Breast epithelium (tissue), 4 donors: ENCODE results near the gene CD80. TPM values are rescaled to one million over a fixed set of nuclear protein-coding genes. Genes with fewer than 3 reads are reported as not detected.
A peak's percentile ranks its signal among the peaks of the same experiment; 100 is the strongest.

Experiments used
- DNase-seq, 2 donors: peaks; one replicate each; pipeline ENCODE4 v3.0.0-alpha.2; 2019; ENCODE audit warnings: low spot score in 2 of 2
- H3K27ac ChIP-seq, 2 donors: fragments of 200-600 bp; sonication (generic) in 1 of 2; one replicate each; pipeline ENCODE4 v1.5.1; 2016 to 2019; ENCODE audit warnings: mild to moderate bottlenecking in 1 of 2
- H3K27me3 ChIP-seq, 2 donors: fragments of 200-600 bp; sonication (generic) in 1 of 2; one replicate each; pipeline versions ENCODE4 v1.5.1 to v1.6.0; 2017 to 2019; ENCODE audit warnings: control low read depth in 1 of 2, mild to moderate bottlenecking in 1 of 2
- H3K36me3 ChIP-seq: fragments of 200-600 bp; one replicate; pipeline ENCODE4 v1.5.1; 2019
- H3K4me1 ChIP-seq, 2 donors: fragments of 200-600 bp; sonication (generic); one replicate each; pipeline ENCODE4 v1.5.1; 2016 to 2019; ENCODE audit warnings: control low read depth in 1 of 2
- H3K4me3 ChIP-seq, 3 donors: fragments of 200-600 bp; sonication (generic); 1 replicate in 2 of 3; 2 replicates in 1 of 3; pipeline ENCODE4 v1.5.1; 2016 to 2019; ENCODE audit warnings: mild to moderate bottlenecking in 3 of 3, moderate library complexity in 2 of 3
- H3K9me3 ChIP-seq, 2 donors: fragments of 200-600 bp; sonication (generic) in 1 of 2; one replicate each; pipeline ENCODE4 v1.5.1; 2016 to 2019; ENCODE audit warnings: control low read depth in 1 of 2
- POLR2A ChIP-seq: fragments of 450-650 bp; IDR thresholded peaks from one replicate; pipeline ENCODE4 v1.6.1; 2016; ENCODE audit warnings: antibody characterized with exemption, mild to moderate bottlenecking, moderate library complexity
- POLR2AphosphoS5 ChIP-seq, 3 donors: sonication (generic); formaldehyde crosslinking; IDR thresholded peaks; one replicate each; pipeline ENCODE4 v1.6.1; 2017; ENCODE audit warnings: antibody characterized with exemption in 3 of 3
- intact Hi-C: fragments of 100-400 bp; cut with DNase I; formaldehyde crosslinking; loops from one replicate; pipeline ENCODE4 v1.15.1; 2023; ENCODE audit warnings: low total_unique reads
- total RNA-seq, 3 donors: library from RNA; depleted of rRNA; stranded (reverse); fragments of >200 nt; gene quantifications; one replicate each; pipeline ENCODE4 v1.1.0, GENCODE V29; 2016
- TF ChIP-seq, protein P1 (sequence below), 3 donors: fragments of 450-650 bp; IDR thresholded peaks; one replicate each; pipeline ENCODE4 v1.5.1; 2016 to 2017; ENCODE audit warnings: antibody characterized with exemption in 3 of 3, mild to moderate bottlenecking in 3 of 3, moderate library complexity in 3 of 3

The CD80 gene
- total RNA-seq, 3 donors from 2014 or later: 0.96 to 1.8 (median 1.6) TPM

- Histone ChIP-seq H3K27me3 (no peaks in the 10 kb centered on the region), H3K4me1 (no peaks in the 10 kb centered on the region), H3K27ac (no peak overlapping the region), H3K9me3 (no peaks in the 10 kb centered on the region), H3K36me3 (no peaks in the 10 kb centered on the region), H3K4me3 (no peak overlapping the region)
- no peak for TF ChIP-seq POLR2AphosphoS5 (IDR thresholded peaks at IDR 0.05)
- TF ChIP-seq, protein P1, sequence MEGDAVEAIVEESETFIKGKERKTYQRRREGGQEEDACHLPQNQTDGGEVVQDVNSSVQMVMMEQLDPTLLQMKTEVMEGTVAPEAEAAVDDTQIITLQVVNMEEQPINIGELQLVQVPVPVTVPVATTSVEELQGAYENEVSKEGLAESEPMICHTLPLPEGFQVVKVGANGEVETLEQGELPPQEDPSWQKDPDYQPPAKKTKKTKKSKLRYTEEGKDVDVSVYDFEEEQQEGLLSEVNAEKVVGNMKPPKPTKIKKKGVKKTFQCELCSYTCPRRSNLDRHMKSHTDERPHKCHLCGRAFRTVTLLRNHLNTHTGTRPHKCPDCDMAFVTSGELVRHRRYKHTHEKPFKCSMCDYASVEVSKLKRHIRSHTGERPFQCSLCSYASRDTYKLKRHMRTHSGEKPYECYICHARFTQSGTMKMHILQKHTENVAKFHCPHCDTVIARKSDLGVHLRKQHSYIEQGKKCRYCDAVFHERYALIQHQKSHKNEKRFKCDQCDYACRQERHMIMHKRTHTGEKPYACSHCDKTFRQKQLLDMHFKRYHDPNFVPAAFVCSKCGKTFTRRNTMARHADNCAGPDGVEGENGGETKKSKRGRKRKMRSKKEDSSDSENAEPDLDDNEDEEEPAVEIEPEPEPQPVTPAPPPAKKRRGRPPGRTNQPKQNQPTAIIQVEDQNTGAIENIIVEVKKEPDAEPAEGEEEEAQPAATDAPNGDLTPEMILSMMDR (IDR thresholded peaks at IDR 0.05): no peak
- TF ChIP-seq POLR2A: no peak
- no peak for DNase-seq
- intact Hi-C loops: no loop called here
Measured at GRCh38 chr3:119600732-119601131, 41.3 kb upstream of the CD80 start.

GRCh38 chr3:119599558-119600174, 40.3 kb upstream of the CD80 start:
- no peak for DNase-seq
- intact Hi-C loops: no loop called here
- no peaks in the 10 kb centered on the region for H3K4me1 ChIP-seq
- no peak overlapping the region for H3K4me3 ChIP-seq
- H3K9me3 ChIP-seq: no peaks in the 10 kb centered on the region
- H3K36me3 ChIP-seq: no peaks in the 10 kb centered on the region
- TF ChIP-seq POLR2A (no peak), POLR2AphosphoS5 (IDR thresholded peaks at IDR 0.05) (no peak)
- TF ChIP-seq, protein P1 (IDR thresholded peaks at IDR 0.05): no peak
- H3K27me3 ChIP-seq: no peaks in the 10 kb centered on the region
- H3K27ac ChIP-seq: no peak overlapping the region

- no peak for DNase-seq
- Histone ChIP-seq H3K4me1 (no peaks in the 10 kb centered on the region), H3K4me3 (no peak overlapping the region), H3K27ac (no peak overlapping the region), H3K9me3 (no peaks in the 10 kb centered on the region), H3K27me3 (no peaks in the 10 kb centered on the region), H3K36me3 (no peaks in the 10 kb centered on the region)
- TF ChIP-seq POLR2A (no peak), POLR2AphosphoS5 (IDR thresholded peaks at IDR 0.05) (no peak)
- TF ChIP-seq, protein P1 (IDR thresholded peaks at IDR 0.05): no peak
- intact Hi-C loops: no loop called here
Measured at GRCh38 chr3:119598410-119599098, 39.1 kb upstream of the CD80 start.

DNA sequence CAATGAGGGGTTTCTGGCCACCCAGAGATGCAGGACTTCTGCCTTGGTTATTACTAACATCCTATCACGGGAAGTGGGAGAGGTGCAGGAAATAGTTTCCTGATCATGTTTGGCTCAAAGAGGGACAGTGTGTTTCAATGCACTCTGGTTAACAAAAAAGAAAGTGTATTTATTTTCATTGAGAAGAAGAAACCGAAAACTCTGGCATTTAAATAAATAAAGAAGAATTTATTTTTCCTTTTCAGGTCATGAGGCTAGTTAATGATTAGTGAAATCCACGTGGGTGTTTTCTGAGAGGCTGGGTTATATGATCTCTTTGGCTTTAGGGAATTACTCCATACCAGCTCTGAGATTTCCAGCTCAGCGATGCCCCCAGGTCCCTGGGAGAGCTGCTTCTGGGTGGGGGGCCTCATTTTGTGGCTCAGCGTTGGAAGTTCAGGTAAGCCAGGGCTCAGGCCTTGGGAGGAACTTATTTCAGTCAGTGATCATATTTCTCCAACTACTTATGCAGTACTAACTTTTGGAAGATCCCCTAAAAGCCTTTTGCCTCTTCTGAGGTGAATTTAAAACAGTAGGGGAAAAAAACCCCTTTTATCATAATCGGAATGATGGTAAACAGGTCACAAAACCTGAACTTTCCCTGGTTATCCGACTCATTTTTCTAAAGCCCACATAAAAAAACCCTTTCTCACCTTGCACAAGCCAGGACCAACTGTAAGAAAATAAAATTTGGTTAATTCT, 38.3 kb upstream of the CD80 start, which contains the start of gene PLA1A:
PLA1A (plus strand) TSS at position 338 of the 741 bp plus-strand sequence; CDS start at position 367, 29 bp downstream.
- H3K4me1 ChIP-seq: no peaks in the 10 kb centered on the region
- TF ChIP-seq POLR2A (no peak), POLR2AphosphoS5 (IDR thresholded peaks at IDR 0.05) (no peak)
- TF ChIP-seq, protein P1 (IDR thresholded peaks at IDR 0.05): no peak
- intact Hi-C loops: no loop called here
- no peak for DNase-seq
- no peaks in the 10 kb centered on the region for H3K36me3 ChIP-seq
- no peaks in the 10 kb centered on the region for H3K9me3 ChIP-seq
- no peak within 1 kb of the TSS for H3K4me3 ChIP-seq
- H3K27me3 ChIP-seq: no peaks in the 10 kb centered on the region
- H3K27ac ChIP-seq: peak within 1 kb of the TSS in 1 of 2 donors; percentile 73

DNA sequence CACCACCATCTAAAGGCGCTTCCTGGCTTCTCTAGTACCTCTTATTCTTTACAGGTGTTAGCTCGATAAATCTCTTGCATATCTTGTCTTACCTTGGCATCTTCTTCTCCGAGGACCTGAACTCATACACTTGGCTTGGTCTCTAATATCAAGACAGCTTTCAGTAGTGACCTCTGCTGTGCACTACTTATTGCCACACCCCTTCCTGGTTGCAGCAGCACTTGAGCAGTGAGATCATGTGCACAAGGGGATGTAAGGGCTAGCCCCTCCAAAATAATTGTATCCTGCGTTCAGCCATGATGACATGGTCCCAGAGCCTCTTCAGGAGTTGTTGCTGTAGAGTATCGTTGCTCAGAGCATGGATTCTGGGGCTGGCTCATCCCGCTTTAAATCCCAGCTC, 37.0 kb upstream of the CD80 start:
- intact Hi-C loops: no loop called here

More for the DNA sequence above, 37.0 kb upstream of the CD80 start:
- DNase-seq: no peak
- TF ChIP-seq, protein P1 (IDR thresholded peaks at IDR 0.05): no peak
- TF ChIP-seq POLR2A: no peak
- no peak for TF ChIP-seq POLR2AphosphoS5 (IDR thresholded peaks at IDR 0.05)
- H3K27me3 ChIP-seq: no peaks in the 10 kb centered on the region
- H3K4me3 ChIP-seq: no peak overlapping the region
- H3K27ac ChIP-seq: no peak overlapping the region
- H3K36me3 ChIP-seq: no peaks in the 10 kb centered on the region
- no peaks in the 10 kb centered on the region for H3K9me3 ChIP-seq
- H3K4me1 ChIP-seq: no peaks in the 10 kb centered on the region
